Right cardiac atrium (tissue), 5 donors: ENCODE data around the gene MEIS1. TPM values are rescaled to one million over a fixed set of nuclear protein-coding genes. Genes with fewer than 3 reads are reported as not detected.

ENCODE experiments used
- ATAC-seq, 2 donors: fragments of 200-7000 bp; cut with Tn5 transposase; one replicate each; pipeline versions ENCODE4 v1.8.0 to v1.9.1; 2020; ENCODE audit warnings: moderate library complexity in 2 of 2, mild to moderate bottlenecking in 1 of 2
- DNase-seq, 3 donors: peaks; one replicate each; pipeline ENCODE4 v3.0.0-alpha.2; 2020
- H3K27ac ChIP-seq: one replicate; pipeline ENCODE4 v1.5.1; 2013; ENCODE audit warnings: mild to moderate bottlenecking, low read length, control low read depth, moderate library complexity
- H3K27me3 ChIP-seq: one replicate; pipeline ENCODE4 v1.6.1; 2013; ENCODE audit not compliant: control insufficient read depth, insufficient read depth
- H3K4me1 ChIP-seq: one replicate; pipeline ENCODE4 v1.6.1; 2013; ENCODE audit warnings: low read length; ENCODE audit not compliant: control insufficient read depth, insufficient read depth
- H3K4me3 ChIP-seq: one replicate; pipeline ENCODE4 v1.5.1; 2013; ENCODE audit warnings: low read length, control low read depth
- H3K9me3 ChIP-seq: one replicate; pipeline ENCODE4 v1.6.1; 2013; ENCODE audit warnings: low read length; ENCODE audit not compliant: control insufficient read depth
- WGBS: extraction: QIAGEN DNeasy Blood & Tissue Kit; methylation state at CpG from one replicate; pipeline ENCODE4 v1.1.7; 2013; 5-methylcytosine and 5-hydroxymethylcytosine counted together
- intact Hi-C, 4 donors: fragments of 100-400 bp; cut with DNase I; formaldehyde crosslinking; loops; one replicate each; pipeline versions ENCODE4 v1.11.0 to v1.14.0; 2022 to 2023
- polyA plus RNA-seq: library from polyadenylated mRNA; stranded (reverse); fragments of 200-250 nt; gene quantifications from one replicate; pipeline ENCODE4 v1.2.3, GENCODE V29; 2013
- total RNA-seq, 4 donors: library from RNA; stranded (reverse); fragmentation: NEBNext Ultra II Directional; extraction: Animal tissue kit (Norgen Biotek cat#: 25700); gene quantifications; one replicate each; pipeline ENCODE4 v1.2.1, GENCODE V29; 2021
- donor health status: healthy with polysubstance abuse.
- donor health status: DM: no; HTN: yes; CAD: no.
- donor health status: DM: no; HTN: no; CAD: no.
- donor health status: DM: no; HTN: yes; CAD: no; lungs with severe emphysema.
- donor health status: DM: yes; HTN: yes; CAD: no.

The MEIS1 gene
- total and polyA plus RNA-seq, 5 donors, result 16.9 to 41.2 (median 32.1) TPM

- Histone ChIP-seq H3K27ac (peak overlapping the region; percentile 54), H3K9me3 (no peaks in the 10 kb centered on the region), H3K27me3 (no peaks in the 10 kb centered on the region), H3K4me3 (peak overlapping the region; percentile 12), H3K4me1 (no peaks in the 10 kb centered on the region)
- intact Hi-C loops, result no loop called here
- WGBS, result 50% methylated on average over 52 of the region's 52 CpGs
- DNase-seq (peak in 2 of 3 donors; percentile 65 to 76), ATAC-seq (peak; percentile 55 to 60)
These were observed 10.4 kb downstream of the MEIS1 start for GRCh38 chr2:66445076-66445924.

GRCh38 chr2:66445925-66446871 lies 11.3 kb downstream of the MEIS1 start:
- DNase-seq (peak; percentile 53 to 85 (median 79)), ATAC-seq (peak; percentile 80 to 86)
- intact Hi-C loops, result no loop called here
- Histone ChIP-seq H3K4me3 (peak overlapping the region; percentile 12), H3K4me1 (no peaks in the 10 kb centered on the region), H3K27me3 (no peaks in the 10 kb centered on the region), H3K27ac (peak overlapping the region; percentile 38), H3K9me3 (no peaks in the 10 kb centered on the region)
- 33% methylated on average over 66 of the region's 66 CpGs for WGBS

- Histone ChIP-seq H3K4me3 (no peak overlapping the region), H3K4me1 (no peaks in the 10 kb centered on the region), H3K9me3 (no peaks in the 10 kb centered on the region), H3K27me3 (no peaks in the 10 kb centered on the region), H3K27ac (no peak overlapping the region)
- ATAC-seq, result no peak
- WGBS, result 84% methylated on average over 8 of the region's 8 CpGs
- intact Hi-C loops, result no loop called here
- no peak for DNase-seq
These were observed 12.0 kb downstream of the MEIS1 start for GRCh38 chr2:66446941-66447340.

GRCh38 chr2:66447677-66448076 lies 12.8 kb downstream of the MEIS1 start:
- H3K4me1 ChIP-seq, result no peaks in the 10 kb centered on the region
- intact Hi-C loops, result no loop called here

GRCh38 chr2:66448136-66448991 lies 13.4 kb downstream of the MEIS1 start:
- Histone ChIP-seq H3K27me3 (no peaks in the 10 kb centered on the region), H3K27ac (no peak overlapping the region), H3K4me1 (no peaks in the 10 kb centered on the region), H3K9me3 (no peaks in the 10 kb centered on the region), H3K4me3 (no peak overlapping the region)
- intact Hi-C loops, result no loop called here
- DNase-seq, result no peak
- 90% methylated on average over 3 of the region's 3 CpGs for WGBS
- no peak for ATAC-seq

More at GRCh38 chr2:66447677-66448076, 12.8 kb downstream of the MEIS1 start:
- no peaks in the 10 kb centered on the region for H3K27me3 ChIP-seq
- H3K9me3 ChIP-seq, result no peaks in the 10 kb centered on the region
- DNase-seq, result no peak
- no peak overlapping the region for H3K4me3 ChIP-seq
- no peak overlapping the region for H3K27ac ChIP-seq
- 85% methylated on average over 2 of the region's 2 CpGs for WGBS
- no peak for ATAC-seq

- H3K9me3 ChIP-seq, result no peaks in the 10 kb centered on the region
- no peaks in the 10 kb centered on the region for H3K27me3 ChIP-seq
- intact Hi-C loops, result no loop called here
- H3K4me1 ChIP-seq, result peaks cover 3% of the 10 kb centered on the region
- H3K27ac ChIP-seq, result no peak overlapping the region
- H3K4me3 ChIP-seq, result no peak overlapping the region
- DNase-seq, result no peak
- no peak for ATAC-seq
These were observed 17.3 kb downstream of the MEIS1 start for GRCh38 chr2:66452214-66452613.

GRCh38 chr2:66452917-66453316 lies 18.0 kb downstream of the MEIS1 start:
- 87% methylated on average over 2 of the region's 2 CpGs for WGBS
- H3K9me3 ChIP-seq, result no peaks in the 10 kb centered on the region
- ATAC-seq (no peak), DNase-seq (no peak)
- H3K4me3 ChIP-seq, result no peak overlapping the region
- no peak overlapping the region for H3K27ac ChIP-seq
- intact Hi-C loops, result no loop called here
- peaks cover 3% of the 10 kb centered on the region for H3K4me1 ChIP-seq
- H3K27me3 ChIP-seq, result no peaks in the 10 kb centered on the region

GRCh38 chr2:66455490-66455889 lies 20.6 kb downstream of the MEIS1 start:
- Histone ChIP-seq H3K4me3 (no peak overlapping the region), H3K27me3 (no peaks in the 10 kb centered on the region), H3K27ac (no peak overlapping the region), H3K4me1 (peaks cover 3% of the 10 kb centered on the region), H3K9me3 (no peaks in the 10 kb centered on the region)
- 87% methylated on average over 2 of the region's 2 CpGs for WGBS
- intact Hi-C loops, result no loop called here
- DNase-seq (no peak), ATAC-seq (no peak)

GRCh38 chr2:66456183-66457041 lies 21.5 kb downstream of the MEIS1 start:
- WGBS, result 58% methylated on average over 7 of the region's 7 CpGs
- intact Hi-C loops, result no loop called here
- peaks cover 3% of the 10 kb centered on the region for H3K4me1 ChIP-seq
- no peaks in the 10 kb centered on the region for H3K9me3 ChIP-seq
- DNase-seq (no peak), ATAC-seq (peak in 1 of 2 donors; percentile 40)
- H3K27ac ChIP-seq, result no peak overlapping the region
- H3K4me3 ChIP-seq, result no peak overlapping the region
- no peaks in the 10 kb centered on the region for H3K27me3 ChIP-seq

GRCh38 chr2:66457545-66457944 lies 22.6 kb downstream of the MEIS1 start:
- Histone ChIP-seq H3K9me3 (no peaks in the 10 kb centered on the region), H3K27ac (no peak overlapping the region), H3K4me1 (peaks cover 3% of the 10 kb centered on the region), H3K4me3 (no peak overlapping the region), H3K27me3 (no peaks in the 10 kb centered on the region)
- intact Hi-C loops, result no loop called here
- ATAC-seq (no peak), DNase-seq (no peak)
- 82% methylated on average over 6 of the region's 6 CpGs for WGBS
